ENCODE data around the gene SOX30. TPM values are rescaled to one million over a fixed set of nuclear protein-coding genes. Genes with fewer than 3 reads are reported as not detected.
A peak's percentile ranks its signal among the peaks of the same experiment; 100 is the strongest.

The SOX30 gene
- total RNA-seq, 2 donors from 2014 or later: 0.37 to 0.44 TPM

GRCh38 chr5:157612581-157612980 lies 39.7 kb downstream of the SOX30 start:
- no peak for ATAC-seq
- intact Hi-C loops (cut with DNase I): no loop called here

GRCh38 chr5:157611571-157612476 lies 40.4 kb downstream of the SOX30 start:
- ATAC-seq: no peak
- no peak for DNase-seq
- intact Hi-C loops (cut with DNase I): no loop called here

More at GRCh38 chr5:157612581-157612980, 39.7 kb downstream of the SOX30 start:
- DNase-seq: no peak

- DNase-seq: no peak
- intact Hi-C loops (cut with DNase I): no loop called here
- ATAC-seq: no peak
Observed at GRCh38 chr5:157610990-157611389, 41.2 kb downstream of the SOX30 start.

- intact Hi-C loops (cut with DNase I): no loop called here
- no peak for ATAC-seq
- DNase-seq: no peak
Observed at GRCh38 chr5:157608972-157609565, 43.2 kb downstream of the SOX30 start.

DNA sequence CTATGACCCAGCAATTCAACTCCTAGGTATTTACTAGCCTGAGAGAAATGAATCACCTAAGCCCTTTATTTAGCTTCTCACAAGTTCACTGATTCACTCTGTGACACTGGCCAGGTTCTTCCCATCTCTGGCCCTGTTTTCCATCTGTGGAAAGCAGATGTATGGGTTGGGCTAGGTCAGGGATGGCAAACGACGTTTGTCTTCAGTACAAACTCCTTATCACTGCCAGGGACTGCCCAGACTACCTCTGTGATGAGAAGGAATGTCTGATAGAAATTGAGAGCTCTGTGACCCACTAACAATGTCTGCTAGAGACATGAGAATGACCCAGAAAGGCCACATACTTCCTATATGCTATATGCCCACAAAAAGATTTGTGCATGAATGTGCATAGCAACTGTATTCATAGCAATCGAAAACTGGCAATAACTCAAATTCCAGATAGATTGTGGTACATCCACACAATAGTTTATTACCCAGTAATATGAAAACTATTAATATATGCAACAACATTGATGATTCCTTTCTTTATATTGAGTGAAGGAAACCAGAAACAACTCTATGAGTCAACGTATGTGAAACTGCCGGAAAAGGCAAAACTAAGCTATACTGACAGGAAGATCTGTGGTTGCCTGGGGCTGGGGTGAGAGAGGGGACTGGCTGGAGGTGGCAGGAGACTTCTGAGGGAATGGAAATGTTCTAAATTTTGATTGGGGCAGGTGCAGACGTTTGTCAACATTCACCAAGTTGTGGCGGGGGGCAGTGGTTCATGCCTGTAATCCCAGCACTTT lies 44.7 kb downstream of the SOX30 start:
- ATAC-seq (peak in 1 of 2 donors; percentile 27), DNase-seq (no peak)
- intact Hi-C loops (cut with DNase I): no loop called here

GRCh38 chr5:157606046-157606445 lies 46.2 kb downstream of the SOX30 start:
- ATAC-seq: no peak
- intact Hi-C loops (cut with DNase I): no loop called here
- no peak for DNase-seq

GRCh38 chr5:157603333-157604190 lies 48.7 kb downstream of the SOX30 start:
- DNase-seq (no peak), ATAC-seq (peak in 1 of 2 donors; percentile 69)
- intact Hi-C loops (cut with DNase I): no loop called here

DNA sequence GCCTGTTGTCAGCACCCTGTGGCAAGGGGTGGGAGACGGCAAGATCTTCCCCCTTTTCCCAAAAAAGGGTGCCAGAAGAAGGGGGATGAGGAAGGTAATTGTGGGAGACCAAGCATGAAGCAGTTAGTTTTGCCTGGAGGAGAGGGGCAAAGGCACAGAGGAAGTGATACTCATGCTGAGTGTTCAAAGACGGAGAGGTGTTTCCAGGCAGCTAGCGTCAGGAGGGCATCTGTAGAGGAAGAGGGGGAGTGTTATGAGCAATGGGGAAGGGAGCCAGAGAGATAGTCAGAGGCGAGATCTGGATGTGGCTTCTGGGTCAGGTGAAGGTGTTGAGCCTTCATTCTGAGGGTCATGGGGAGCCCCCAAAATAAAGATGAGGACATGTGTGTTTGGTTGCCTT lies 49.7 kb downstream of the SOX30 start:
- no peak for DNase-seq
- intact Hi-C loops (cut with DNase I): no loop called here
- peak in 1 of 2 donors; percentile 56 for ATAC-seq

GRCh38 chr5:157600252-157600651 lies 52.0 kb downstream of the SOX30 start:
- intact Hi-C loops (cut with DNase I): no loop called here
- DNase-seq (no peak), ATAC-seq (no peak)

- ATAC-seq (no peak), DNase-seq (no peak)
- intact Hi-C loops (cut with DNase I): no loop called here
Observed at GRCh38 chr5:157599565-157599964, 52.7 kb downstream of the SOX30 start.

DNA sequence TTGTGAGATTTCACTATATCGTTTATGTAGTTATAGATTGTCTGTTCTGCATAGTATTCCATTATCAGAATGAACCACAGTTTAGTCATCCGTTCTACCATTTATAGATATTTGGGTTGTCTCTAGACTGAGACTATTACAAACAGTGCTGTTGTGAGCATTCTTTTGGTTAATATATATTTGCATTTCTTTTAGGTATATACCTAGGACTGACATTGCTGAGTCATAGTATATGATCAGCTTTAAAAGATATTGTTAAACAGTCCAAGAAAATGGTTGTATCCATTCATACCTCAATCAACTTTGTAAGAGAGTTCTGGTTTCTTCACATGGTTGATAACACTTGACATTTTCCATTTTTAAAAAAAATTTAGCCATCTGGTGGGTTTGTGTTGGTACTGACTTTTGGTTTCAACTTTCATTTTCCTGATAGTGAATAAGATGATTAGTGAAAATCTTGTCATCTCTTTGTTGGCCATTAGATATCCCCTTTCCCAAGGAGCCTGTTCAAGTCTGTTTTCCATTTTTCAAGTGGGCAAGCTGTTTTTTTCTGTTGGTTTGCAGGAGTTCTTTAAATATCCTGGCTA lies 53.8 kb downstream of the SOX30 start:
- no peak for DNase-seq
- intact Hi-C loops (cut with DNase I): no loop called here
- ATAC-seq: no peak

- no peak for DNase-seq
- ATAC-seq: no peak
- intact Hi-C loops (cut with DNase I): no loop called here
Observed at GRCh38 chr5:157597277-157597676, 55.0 kb downstream of the SOX30 start.

DNA sequence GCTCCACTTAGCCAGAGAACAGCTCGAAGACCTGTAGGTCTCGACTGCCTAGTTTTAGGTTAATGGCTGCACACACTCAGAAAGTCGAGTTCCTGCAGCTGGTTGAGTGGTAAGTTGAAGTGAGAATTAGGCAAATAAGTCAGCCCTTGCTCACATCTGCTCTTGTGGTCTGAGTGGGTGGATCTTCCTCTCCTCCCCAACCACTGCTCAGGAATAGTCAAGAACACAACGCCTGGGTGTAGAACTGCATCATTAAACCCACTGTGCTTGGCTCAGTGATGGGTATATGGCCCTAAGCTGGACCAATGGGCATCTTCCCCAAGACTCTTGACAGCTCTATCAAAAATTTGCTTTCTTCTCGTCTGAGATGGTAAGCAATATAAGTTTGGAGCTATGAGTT lies 55.8 kb downstream of the SOX30 start:
- ATAC-seq: peak in 1 of 2 donors; percentile 53
- no peak for DNase-seq
- intact Hi-C loops (cut with DNase I): no loop called here

GRCh38 chr5:157594675-157595459 lies 57.4 kb downstream of the SOX30 start:
- ATAC-seq: no peak
- DNase-seq: no peak
- intact Hi-C loops (cut with DNase I): no loop called here

DNA sequence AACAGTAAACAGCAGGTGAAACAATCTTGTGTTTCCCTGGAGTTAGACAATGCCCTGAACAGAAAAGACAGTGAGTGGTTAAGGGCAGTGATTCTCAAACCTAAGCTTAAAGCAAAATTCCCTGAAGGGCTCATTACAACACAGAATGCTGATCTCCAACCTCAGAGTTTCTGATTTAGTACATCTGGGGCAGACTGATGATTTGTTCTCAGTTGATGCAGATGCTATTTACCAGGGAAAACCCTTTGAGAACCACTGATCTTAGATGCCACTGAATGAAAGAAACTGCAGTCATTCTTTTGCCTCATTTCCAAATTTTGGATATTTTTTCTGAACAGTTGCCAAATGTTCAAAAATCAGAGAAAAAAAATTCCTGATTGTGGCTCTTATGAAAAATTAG lies 58.0 kb downstream of the SOX30 start:
- DNase-seq: no peak
- ATAC-seq: no peak
- intact Hi-C loops (cut with DNase I): no loop called here

- intact Hi-C loops (cut with DNase I): no loop called here
- ATAC-seq: no peak
- no peak for DNase-seq
Observed at GRCh38 chr5:157593052-157593757, 59.0 kb downstream of the SOX30 start.

- DNase-seq (no peak), ATAC-seq (peak in 1 of 2 donors; percentile 25)
- intact Hi-C loops (cut with DNase I): no loop called here
Observed at GRCh38 chr5:157592594-157592993, 59.6 kb downstream of the SOX30 start.

Measured in left cardiac atrium (tissue), 4 donors.